Muscle of back (tissue), 11 donors: ENCODE measurements around the gene RNF26. TPM values are rescaled to one million over a fixed set of nuclear protein-coding genes. Genes with fewer than 3 reads are reported as not detected.

Source experiments
- DNase-seq, 3 donors: peaks; one replicate each; pipeline versions ENCODE4 v3.0.0 to v3.0.0-alpha.2; 2013
- polyA plus RNA-seq, 10 donors: library from polyadenylated mRNA; unstranded; fragments of 120-200 nt; gene quantifications; one replicate each; pipeline ENCODE4 v1.2.1, GENCODE V29; 2013; ENCODE audit not compliant: insufficient read length in 10 of 10

RNF26 gene
- polyA plus RNA-seq, 10 donors, result 11.7 to 22.9 (median 16.1) TPM

DNA sequence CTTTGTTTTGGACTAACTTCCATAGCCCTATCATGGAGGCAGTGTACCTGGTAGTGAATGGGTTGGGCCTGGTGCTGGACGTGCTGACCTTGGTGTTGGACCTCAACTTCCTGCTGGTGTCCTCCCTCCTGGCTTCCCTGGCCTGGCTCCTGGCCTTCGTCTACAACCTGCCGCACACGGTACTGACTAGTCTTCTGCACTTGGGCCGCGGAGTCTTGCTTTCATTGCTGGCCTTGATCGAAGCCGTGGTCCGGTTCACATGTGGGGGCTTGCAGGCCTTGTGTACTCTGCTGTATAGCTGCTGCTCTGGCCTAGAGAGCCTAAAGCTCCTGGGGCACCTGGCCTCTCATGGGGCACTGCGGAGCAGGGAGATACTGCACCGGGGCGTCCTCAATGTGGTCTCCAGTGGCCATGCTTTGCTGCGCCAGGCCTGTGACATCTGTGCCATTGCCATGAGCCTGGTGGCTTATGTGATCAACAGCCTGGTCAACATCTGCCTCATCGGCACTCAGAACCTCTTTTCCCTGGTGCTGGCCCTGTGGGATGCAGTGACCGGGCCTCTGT, 846 bp downstream of the RNF26 start:
- peak in 1 of 3 donors; percentile 16 for DNase-seq

DNA sequence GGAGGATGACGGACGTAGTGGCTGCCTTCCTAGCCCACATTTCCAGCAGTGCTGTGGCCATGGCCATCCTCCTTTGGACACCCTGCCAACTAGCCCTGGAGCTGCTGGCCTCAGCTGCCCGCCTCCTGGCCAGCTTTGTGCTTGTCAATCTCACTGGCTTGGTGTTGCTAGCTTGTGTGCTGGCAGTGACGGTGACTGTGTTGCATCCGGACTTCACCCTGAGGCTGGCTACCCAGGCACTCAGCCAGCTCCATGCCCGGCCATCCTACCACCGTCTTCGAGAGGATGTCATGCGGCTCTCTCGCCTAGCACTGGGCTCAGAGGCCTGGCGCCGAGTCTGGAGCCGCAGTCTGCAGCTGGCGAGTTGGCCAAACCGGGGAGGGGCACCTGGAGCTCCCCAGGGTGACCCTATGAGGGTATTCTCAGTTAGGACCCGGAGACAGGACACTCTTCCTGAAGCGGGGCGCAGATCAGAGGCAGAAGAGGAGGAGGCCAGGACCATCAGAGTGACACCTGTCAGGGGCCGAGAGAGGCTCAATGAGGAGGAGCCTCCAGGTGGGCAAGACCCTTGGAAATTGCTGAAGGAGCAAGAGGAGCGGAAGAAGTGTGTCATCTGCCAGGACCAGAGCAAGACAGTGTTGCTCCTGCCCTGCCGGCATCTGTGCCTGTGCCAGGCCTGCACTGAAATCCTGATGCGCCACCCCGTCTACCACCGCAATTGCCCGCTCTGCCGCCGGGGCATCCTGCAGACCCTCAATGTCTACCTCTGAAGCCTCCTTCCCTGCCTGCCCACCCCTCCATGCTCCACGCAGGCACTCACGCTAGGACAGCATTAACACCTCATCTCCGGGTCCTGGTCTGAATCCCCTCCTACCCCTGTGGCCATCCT, 1.6 kb downstream of the RNF26 start:
- peak in 1 of 3 donors; percentile 11 for DNase-seq

DNA sequence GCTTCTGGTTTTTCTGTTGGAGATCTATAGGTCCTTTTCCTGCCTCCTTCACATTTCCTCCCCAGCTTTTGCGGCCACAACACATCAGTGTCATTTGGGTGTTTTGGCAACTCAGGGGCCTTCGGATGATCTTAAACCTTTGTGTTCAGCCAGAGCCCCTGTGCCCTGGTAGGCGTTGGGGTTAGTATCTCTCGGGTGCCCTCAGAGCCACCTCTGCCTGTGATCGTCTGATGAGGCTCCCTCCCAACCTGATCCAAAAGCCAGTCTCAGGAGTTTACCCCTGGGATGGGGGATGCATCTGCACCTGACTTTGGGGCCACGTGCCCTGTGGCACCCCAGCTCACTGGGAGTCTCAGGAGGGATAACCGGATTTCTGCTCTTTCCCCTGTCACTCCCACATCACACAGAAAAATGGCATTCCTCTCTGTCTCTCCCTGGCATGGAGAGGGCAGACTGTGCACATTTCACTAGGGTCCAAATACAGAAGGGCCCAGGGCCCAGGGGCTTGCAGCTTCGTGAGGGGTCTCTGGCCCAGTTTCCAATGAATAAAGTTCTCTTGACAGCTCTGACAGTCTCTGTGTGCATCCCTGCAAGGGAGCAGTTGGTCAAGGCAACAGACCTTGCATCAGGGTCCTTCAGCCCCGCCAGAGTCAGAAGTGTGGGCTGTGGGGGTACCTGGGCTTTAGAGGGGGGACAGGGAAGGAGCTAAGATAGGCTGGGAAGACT, 2.6 kb downstream of the RNF26 start:
- DNase-seq, result peak in 1 of 3 donors; percentile 6

DNA sequence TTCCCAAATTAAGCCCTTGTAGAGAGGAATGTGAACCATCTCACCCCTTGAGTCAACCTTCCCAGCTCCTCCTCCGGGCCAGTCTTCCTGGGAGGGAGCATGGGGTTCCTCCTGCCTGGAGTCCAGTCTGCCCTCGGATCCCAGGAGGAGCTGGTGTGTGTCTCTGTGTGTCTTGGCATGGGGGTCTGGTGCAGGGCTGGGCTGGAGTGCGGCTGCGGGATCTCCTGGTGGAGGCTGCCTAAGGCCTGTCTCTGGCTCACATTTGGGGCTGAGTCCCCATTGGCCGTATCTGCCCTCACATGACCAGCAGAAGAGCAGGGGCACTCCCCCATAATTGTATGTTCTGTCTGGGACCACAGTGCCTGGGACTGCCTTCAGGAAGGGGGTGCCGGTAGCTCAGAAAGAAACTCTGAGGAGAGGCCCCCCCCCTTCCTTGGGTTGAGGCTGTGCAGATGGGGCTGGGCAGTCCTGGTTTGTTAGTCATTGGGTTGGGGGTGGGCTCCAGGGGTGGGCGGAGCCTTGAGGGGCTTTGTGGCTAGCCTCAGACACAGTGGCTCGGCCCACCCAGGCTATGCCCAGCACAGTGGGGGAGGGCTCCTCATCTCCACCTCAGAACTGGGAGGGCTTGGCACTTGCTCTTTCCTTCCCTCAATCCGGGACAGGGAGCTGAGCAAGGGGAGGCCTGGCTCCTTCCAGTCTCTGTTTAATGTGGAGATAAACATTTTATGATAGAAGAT, 3.4 kb downstream of the RNF26 start:
- DNase-seq, result peak in 1 of 3 donors; percentile 84

GRCh38 chr11:119338318-119338890, 4.1 kb downstream of the RNF26 start:
- peak; percentile 81 to 88 (median 82) for DNase-seq

- DNase-seq, result peak in 1 of 3 donors; percentile 53
Measured at GRCh38 chr11:119338965-119339588, 4.8 kb downstream of the RNF26 start.

DNA sequence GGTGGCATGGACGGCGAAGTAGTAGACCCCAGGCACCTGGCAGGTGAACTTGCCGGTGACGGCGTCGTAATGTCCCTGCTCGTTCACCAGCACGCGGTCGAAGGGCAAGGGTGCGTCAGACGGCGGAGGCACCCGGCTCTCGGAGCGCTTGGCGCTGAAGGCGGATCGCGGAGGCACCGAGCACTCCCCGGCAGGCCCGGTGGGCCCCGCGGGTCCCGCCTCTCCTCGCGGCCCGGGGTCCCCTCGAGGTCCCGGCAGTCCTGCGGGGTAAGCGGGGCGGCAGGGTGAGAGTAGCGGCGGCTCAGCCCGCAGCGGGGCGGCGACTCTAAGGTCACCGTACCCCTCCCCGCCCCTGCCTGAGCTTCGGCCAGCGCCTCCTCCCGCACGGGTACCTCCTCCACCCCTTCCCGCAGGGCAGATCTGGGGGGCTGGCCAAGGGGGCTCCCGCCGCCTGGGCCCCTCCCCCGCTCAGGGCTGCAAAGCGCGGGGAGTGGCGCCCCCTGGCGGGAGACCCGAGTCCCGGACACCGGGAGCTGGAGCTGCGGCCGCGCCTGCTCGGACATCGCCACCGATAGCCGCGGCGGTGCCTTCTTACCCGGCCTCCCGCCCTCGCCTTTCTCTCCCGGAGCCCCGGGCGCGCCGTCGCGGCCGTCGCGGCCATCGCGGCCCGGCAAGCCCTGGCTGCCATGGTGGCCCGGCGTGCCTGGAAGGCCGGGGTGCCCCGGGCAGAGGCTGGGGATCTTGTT, 5.4 kb downstream of the RNF26 start:
- DNase-seq, result peak; percentile 59 to 91 (median 85)

DNA sequence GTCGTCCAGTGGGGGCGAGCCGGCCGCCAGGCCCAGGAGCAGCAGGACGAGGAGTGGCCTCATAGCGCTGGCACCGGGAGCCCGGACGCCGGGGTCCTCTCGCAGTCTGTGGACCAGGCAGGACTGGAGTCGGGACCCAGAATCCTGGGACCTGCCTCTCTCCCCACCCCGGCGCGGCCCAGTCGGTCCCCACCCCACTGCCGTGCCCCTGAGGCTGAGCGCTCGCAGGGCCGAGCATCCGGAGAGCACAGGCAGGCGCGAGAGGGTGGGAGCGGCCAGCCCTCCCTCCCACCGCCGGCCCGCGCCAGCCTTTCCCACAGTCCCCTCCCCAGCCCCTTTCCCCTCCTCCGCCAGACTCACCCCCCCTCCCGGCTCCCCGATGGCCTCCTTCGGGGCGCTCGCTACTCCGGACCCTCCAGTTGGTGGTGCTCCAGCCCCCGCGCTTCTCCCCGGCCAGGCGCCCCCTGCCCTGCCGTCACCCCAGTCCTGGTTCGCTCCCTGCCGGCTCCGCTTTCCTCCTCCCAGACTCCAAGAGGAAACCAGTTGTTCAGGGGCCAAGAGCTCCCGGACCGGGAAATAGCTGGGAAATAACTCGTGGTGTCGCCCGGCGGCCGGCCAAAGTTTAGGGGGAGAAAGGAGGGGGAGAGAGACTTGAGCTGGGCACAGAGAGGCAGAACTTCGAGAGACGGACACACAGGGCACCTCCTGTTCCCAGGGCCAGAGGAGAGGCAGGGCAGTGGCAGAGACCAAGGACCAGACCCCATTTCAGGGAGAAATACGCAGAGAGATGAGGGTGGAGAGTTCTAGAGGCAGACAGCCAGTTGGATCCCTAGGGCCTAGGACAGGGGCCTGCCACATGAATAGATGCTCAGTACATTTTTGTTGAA, 6.3 kb downstream of the RNF26 start, which contains the start of gene C1QTNF5:
Gene C1QTNF5 (minus strand): TSS at position 549 of the 887 bp plus-strand sequence. CDS start 486 bp downstream, at position 63.
- DNase-seq, result peak; percentile 79 to 95 (median 92)

DNA sequence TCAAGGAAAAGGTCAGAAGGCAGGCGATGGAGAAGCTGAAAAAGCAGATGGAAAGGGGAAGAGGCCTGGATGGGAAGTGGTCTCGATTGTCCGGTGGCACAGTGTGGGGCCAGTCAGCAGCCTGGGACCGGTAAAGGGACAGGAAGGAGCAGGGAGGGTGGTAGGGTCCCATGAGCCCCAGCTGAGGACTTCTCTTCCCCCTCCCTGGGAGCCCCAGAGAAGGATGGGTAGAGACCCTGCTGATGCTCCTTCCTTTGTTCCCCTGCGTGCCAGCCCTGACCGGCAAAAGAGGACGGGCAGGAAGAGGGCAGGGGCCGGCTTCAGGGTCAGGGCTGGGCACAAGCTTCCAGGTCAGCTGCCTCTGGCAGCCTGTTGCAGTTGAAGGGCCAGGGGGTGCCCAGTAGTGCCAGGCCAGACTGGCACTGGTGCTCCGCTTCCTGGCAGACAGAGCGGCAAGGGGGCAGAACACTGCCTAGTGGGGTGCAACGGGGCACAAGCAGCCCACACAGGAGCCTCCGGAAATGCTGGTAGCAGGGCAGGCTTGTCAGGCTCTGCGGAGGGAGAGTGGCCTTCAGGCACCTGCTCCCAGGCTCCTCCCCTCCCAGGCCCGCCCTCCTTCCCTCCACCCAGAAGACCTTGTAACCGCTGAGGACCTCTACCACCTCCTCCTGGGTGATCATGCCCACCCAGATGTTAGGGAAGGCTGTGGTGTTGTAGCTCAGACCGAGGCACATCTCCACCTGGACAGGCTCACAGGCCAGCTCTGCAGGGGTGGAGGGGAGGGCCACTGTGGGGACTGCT, 7.1 kb downstream of the RNF26 start:
- peak in 1 of 3 donors; percentile 30 for DNase-seq

- DNase-seq, result no peak
Measured at GRCh38 chr11:119342023-119342300, 7.6 kb downstream of the RNF26 start.

GRCh38 chr11:119342362-119343130, 8.2 kb downstream of the RNF26 start:
- DNase-seq, result peak in 1 of 3 donors; percentile 22

GRCh38 chr11:119343726-119344125, 9.4 kb downstream of the RNF26 start:
- DNase-seq, result peak in 1 of 3 donors; percentile 1

DNA sequence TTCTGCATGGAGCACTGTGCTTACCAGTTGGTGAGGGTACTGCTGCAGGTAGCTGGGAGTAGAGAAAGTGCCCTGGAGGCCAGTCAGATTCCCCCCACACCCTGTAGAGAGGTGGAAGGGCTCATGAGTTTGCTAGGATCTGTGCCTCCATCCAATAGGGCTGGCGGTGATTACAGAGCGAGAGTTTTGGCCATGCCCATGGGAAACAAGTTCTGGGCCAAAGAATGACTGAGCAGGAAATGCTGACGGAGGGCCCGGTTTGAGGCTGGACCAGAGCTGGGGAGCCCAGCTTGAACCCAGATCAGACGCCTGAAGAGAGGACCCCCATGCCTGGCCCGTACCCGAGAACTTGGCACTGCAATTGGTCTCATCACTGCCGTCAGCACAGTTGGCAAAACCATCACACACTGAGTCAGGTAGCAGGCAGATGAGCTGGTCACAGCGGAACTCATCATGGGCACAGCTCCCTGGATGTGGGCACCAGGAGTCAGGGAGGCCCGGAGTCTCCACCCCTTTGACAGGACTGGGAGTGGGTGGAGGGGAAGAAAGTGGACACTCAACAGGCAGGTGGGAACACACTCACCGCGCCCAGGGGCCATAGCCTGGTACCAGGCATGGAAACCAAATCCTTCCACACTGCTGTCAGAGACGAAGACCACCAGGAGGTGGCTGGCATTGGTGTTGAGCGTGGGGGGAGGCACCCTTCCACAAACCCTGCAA, 10.1 kb downstream of the RNF26 start:
- DNase-seq, result peak in 1 of 3 donors; percentile 19

DNA sequence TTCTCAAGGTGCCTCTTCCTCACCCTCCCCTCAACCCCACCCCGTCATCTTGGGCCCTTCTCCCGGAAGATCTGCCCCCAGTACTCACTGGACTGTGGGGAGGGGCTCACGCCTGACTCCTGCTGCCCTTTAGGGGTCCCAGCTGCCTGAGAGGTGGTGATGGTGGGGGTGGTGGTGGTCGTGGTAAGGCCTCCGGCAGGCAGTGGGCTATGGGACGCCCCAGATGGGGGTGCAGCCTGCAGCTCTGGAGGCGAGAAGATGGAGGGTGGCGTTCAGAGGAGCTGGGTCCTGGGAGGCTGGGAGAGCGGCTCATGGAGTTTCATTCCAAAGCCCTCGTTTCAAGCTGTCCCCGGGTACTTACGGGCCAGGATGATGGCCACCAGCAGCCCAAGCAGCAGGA, 11.4 kb downstream of the RNF26 start:
- no peak for DNase-seq

DNA sequence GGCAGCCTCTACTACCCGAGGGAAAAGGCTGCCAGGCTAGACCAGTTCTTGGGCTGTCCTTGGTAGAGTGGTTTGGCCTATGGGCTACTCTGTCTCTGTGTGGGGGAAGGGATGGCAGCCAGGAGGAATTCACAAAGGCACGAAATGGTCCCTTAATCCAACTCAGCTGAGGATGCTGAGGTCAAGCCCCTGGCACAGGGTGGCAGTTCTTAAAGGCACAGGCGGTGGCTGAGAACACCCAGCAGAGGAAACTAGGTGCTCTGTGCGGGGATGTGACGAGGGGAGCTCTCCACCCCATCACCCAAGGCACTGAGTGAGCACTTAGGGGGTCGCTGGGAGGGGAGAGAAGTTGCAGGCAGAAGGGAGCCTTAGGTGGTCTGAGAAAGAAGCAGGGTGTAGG, 12.3 kb downstream of the RNF26 start, which contains the start of gene MFRP:
Gene MFRP (minus strand): TSS at position 101 of the 400 bp plus-strand sequence. CDS start 192 bp downstream, outside the sequence.
- peak in 1 of 3 donors; percentile 3 for DNase-seq

GRCh38 chr11:119347242-119347641, 12.9 kb downstream of the RNF26 start:
- peak in 1 of 3 donors; percentile 32 for DNase-seq
